Keratinocyte (primary cell): ENCODE measurements around the gene UBE4B. TPM values are rescaled to one million over a fixed set of nuclear protein-coding genes. Genes with fewer than 3 reads are reported as not detected.
A peak's percentile ranks its signal among the peaks of the same experiment; 100 is the strongest.

Source experiments
- DNase-seq: peaks from one replicate; pipeline ENCODE4 v3.0.0-alpha.2; 2011; ENCODE audit warnings: low read depth, missing footprints, low spot score
- FAIRE-seq: peaks from 2 replicates; lab custom pipeline; 2011; peaks lifted over from hg19 to GRCh38; lab: Jason Lieb, UNC
- H2AFZ ChIP-seq: 2 replicates; pipeline ENCODE4 v1.6.0; 2012; ENCODE audit warnings: low read length, control low read depth, inconsistent platforms; ENCODE audit not compliant: control insufficient read depth
- H3K27ac ChIP-seq: 2 replicates; pipeline ENCODE4 v1.5.1; 2011; ENCODE audit warnings: low read length; ENCODE audit not compliant: control insufficient read depth, insufficient read depth
- H3K27me3 ChIP-seq: 3 replicates; pipeline ENCODE4 v1.6.0; 2011; ENCODE audit warnings: low read length; ENCODE audit not compliant: control insufficient read depth, insufficient read depth; ENCODE audit errors: extremely low read depth
- H3K36me3 ChIP-seq, 2 experiments: 2 replicates in 1 of 2; 3 replicates in 1 of 2; pipeline ENCODE4 v1.5.1; 2011; ENCODE audit warnings: low read length in 2 of 2, mild to moderate bottlenecking in 1 of 2; ENCODE audit not compliant: control insufficient read depth in 2 of 2, insufficient read depth in 2 of 2; ENCODE audit errors: extremely low read depth in 1 of 2
- H3K4me1 ChIP-seq: 3 replicates; pipeline ENCODE4 v1.5.1; 2011; ENCODE audit warnings: low read length; ENCODE audit not compliant: control insufficient read depth, insufficient read depth; ENCODE audit errors: extremely low read depth
- H3K4me2 ChIP-seq: 3 replicates; pipeline ENCODE4 v1.6.0; 2011; ENCODE audit warnings: low read depth, low read length; ENCODE audit not compliant: control insufficient read depth, insufficient read depth; ENCODE audit errors: extremely low read depth
- H3K4me3 ChIP-seq, 3 experiments: fragments of 200-600 bp in 1 of 3; sonication (generic) in 1 of 3; 2 replicates in 2 of 3; 3 replicates in 1 of 3; pipeline ENCODE4 v1.5.1; 2011 to 2016; ENCODE audit warnings: low read length in 3 of 3, mild to moderate bottlenecking in 3 of 3, control low read depth in 2 of 3, inconsistent platforms in 1 of 3, low read depth in 1 of 3, mixed read lengths in 1 of 3, mixed run types in 1 of 3, moderate library complexity in 1 of 3; ENCODE audit not compliant: control insufficient read depth in 2 of 3, insufficient read depth in 2 of 3; ENCODE audit errors: extremely low read depth in 1 of 3
- H3K79me2 ChIP-seq: 2 replicates; pipeline ENCODE4 v1.6.0; 2012; ENCODE audit warnings: low read length; ENCODE audit not compliant: control insufficient read depth, insufficient read depth
- H3K9ac ChIP-seq: 3 replicates; pipeline ENCODE4 v1.6.0; 2011; ENCODE audit warnings: low read length; ENCODE audit not compliant: control insufficient read depth, insufficient read depth; ENCODE audit errors: extremely low read depth
- H3K9me1 ChIP-seq: 3 replicates; pipeline ENCODE4 v1.6.0; 2011; ENCODE audit warnings: low read length; ENCODE audit not compliant: control insufficient read depth, insufficient read depth; ENCODE audit errors: extremely low read depth
- H3K9me3 ChIP-seq: 2 replicates; pipeline ENCODE4 v1.5.1; 2012; ENCODE audit warnings: low read depth, low read length; ENCODE audit not compliant: control insufficient read depth
- H4K20me1 ChIP-seq: 3 replicates; pipeline ENCODE4 v1.6.0; 2011; ENCODE audit warnings: low read length; ENCODE audit not compliant: control insufficient read depth, insufficient read depth; ENCODE audit errors: extremely low read depth
- CTCF ChIP-seq, 3 experiments: IDR thresholded peaks in 1 of 3; conservative IDR thresholded peaks in 1 of 3; optimal IDR thresholded peaks in 1 of 3; 2 replicates in 2 of 3; 3 replicates in 1 of 3; pipeline versions ENCODE3 to v1.5.1; 2011; ENCODE audit warnings: low read length in 3 of 3, mild to moderate bottlenecking in 3 of 3, moderate library complexity in 2 of 3, control low read depth in 1 of 3, inconsistent platforms in 1 of 3; ENCODE audit not compliant: insufficient read depth in 2 of 3; ENCODE audit errors: extremely low read depth in 1 of 3
- EZH2 ChIP-seq: IDR thresholded peaks from one replicate; pipeline ENCODE4 v1.6.1; 2012; ENCODE audit warnings: inconsistent platforms, mild to moderate bottlenecking, low read length, moderate library complexity
- dilution Hi-C: fragments of 300-500 bp; cut with MboI; formaldehyde crosslinking; loops from one replicate; pipeline ENCODE4 v1.7.0; 2020; ENCODE audit warnings: low sequenced_read_pairs; ENCODE audit not compliant: extremely low pct_ligation_motif_present
- polyA plus RNA-seq, 5 experiments: library from polyadenylated mRNA; depleted of rRNA in 3 of 5; stranded (reverse) in 3 of 5; stranded (forward) in 1 of 5; unstranded in 1 of 5; fragments of >200 nt; gene quantifications; 1 replicate in 1 of 5; 2 replicates in 3 of 5; 3 replicates in 1 of 5; pipeline versions ENCODE4 v1.2.1 to v1.2.3, GENCODE V29; 2011 to 2012; ENCODE audit warnings: missing spikeins in 2 of 5, low read depth in 1 of 5, low replicate concordance in 1 of 5

The UBE4B gene
- polyA plus RNA-seq, 1 donor (not counting 4 experiments of a cell fraction or from before 2014, with no cell fraction given) = 14.3 TPM

GRCh38 chr1:10074059-10074851 lies 41.5 kb downstream of the UBE4B start:
- peak; percentile 98 for FAIRE-seq

GRCh38 chr1:10074852-10075730 lies 42.3 kb downstream of the UBE4B start:
- DNase-seq (no peak), FAIRE-seq (no peak)
- Histone ChIP-seq H3K9ac (peak overlapping the region; percentile 20), H3K27me3 (no peaks in the 10 kb centered on the region), H3K79me2 (peaks cover 6% of the 10 kb centered on the region), H3K27ac (peak overlapping the region; percentile 85), H3K4me3 (peak overlapping the region in 2 of 3 experiments; percentile 11 to 42), H3K4me1 (peaks cover 38% of the 10 kb centered on the region), H3K36me3 (peaks cover 0 to 12% of the 10 kb centered on the region in 2 experiments), H3K9me3 (no peaks in the 10 kb centered on the region), H3K9me1 (peaks cover 4% of the 10 kb centered on the region), H3K4me2 (peak overlapping the region; percentile 84), H4K20me1 (no peaks in the 10 kb centered on the region), H2AFZ (no peak overlapping the region)
- dilution Hi-C loops = no loop called here
- no peak for TF ChIP-seq EZH2
- TF ChIP-seq CTCF (optimal IDR thresholded peaks at IDR 0.05 in 1 of 3, IDR thresholded peaks at IDR 0.05 in 1 of 3, conservative IDR thresholded peaks at IDR 0.05 in 1 of 3; ENCODE audit: extremely low read depth in 1 of 3, insufficient read depth in 2 of 3, low read length in 3 of 3) = no peak

More at GRCh38 chr1:10074059-10074851, 41.5 kb downstream of the UBE4B start:
- TF ChIP-seq CTCF (optimal IDR thresholded peaks at IDR 0.05 in 1 of 3, IDR thresholded peaks at IDR 0.05 in 1 of 3, conservative IDR thresholded peaks at IDR 0.05 in 1 of 3; ENCODE audit: extremely low read depth in 1 of 3, insufficient read depth in 2 of 3, low read length in 3 of 3) (no peak), EZH2 (no peak)
- Histone ChIP-seq H3K36me3 (peaks cover 0 to 12% of the 10 kb centered on the region in 2 experiments), H3K9ac (peak overlapping the region; percentile 20), H3K4me3 (peak overlapping the region in 2 of 3 experiments; percentile 11 to 42), H3K9me3 (no peaks in the 10 kb centered on the region), H3K9me1 (peaks cover 4% of the 10 kb centered on the region), H2AFZ (no peak overlapping the region), H3K27ac (peak overlapping the region; percentile 85), H3K27me3 (no peaks in the 10 kb centered on the region), H3K4me1 (peaks cover 44% of the 10 kb centered on the region), H4K20me1 (no peaks in the 10 kb centered on the region), H3K4me2 (peak overlapping the region; percentile 84), H3K79me2 (peaks cover 10% of the 10 kb centered on the region)
- dilution Hi-C loops = no loop called here
- DNase-seq = no peak
